Liver (tissue), 9 donors: Measurements from ENCODE around the gene THAP3. TPM values are rescaled to one million over a fixed set of nuclear protein-coding genes. Genes with fewer than 3 reads are reported as not detected.

ENCODE experiments used
- DNase-seq: peaks from one replicate; pipeline ENCODE4 v3.0.0-alpha.2; 2017; ENCODE audit warnings: low spot score
- H3K27ac ChIP-seq, 2 donors: one replicate each; pipeline ENCODE4 v1.7.0; 2013; ENCODE audit warnings: inconsistent platforms in 2 of 2, low read length in 2 of 2, control low read depth in 1 of 2, low read depth in 1 of 2, mild to moderate bottlenecking in 1 of 2
- H3K27me3 ChIP-seq, 4 donors: one replicate each; pipeline versions ENCODE4 v1.6.1 to v1.7.0; 2013; ENCODE audit warnings: low read length in 3 of 4, inconsistent platforms in 1 of 4, mild to moderate bottlenecking in 1 of 4, moderate library complexity in 1 of 4; ENCODE audit not compliant: control insufficient read depth in 4 of 4, insufficient read depth in 4 of 4
- H3K36me3 ChIP-seq, 4 donors: one replicate each; pipeline versions ENCODE4 v1.6.1 to v1.7.0; 2013; ENCODE audit warnings: low read length in 3 of 4, mild to moderate bottlenecking in 3 of 4, low read depth in 1 of 4, moderate library complexity in 1 of 4; ENCODE audit not compliant: control insufficient read depth in 4 of 4, insufficient read depth in 3 of 4
- H3K4me1 ChIP-seq, 4 donors: one replicate each; pipeline versions ENCODE4 v1.6.1 to v1.7.0; 2013; ENCODE audit warnings: low read length in 3 of 4, mild to moderate bottlenecking in 3 of 4, moderate library complexity in 1 of 4; ENCODE audit not compliant: control insufficient read depth in 4 of 4, insufficient read depth in 4 of 4
- H3K4me3 ChIP-seq, 3 donors: one replicate each; pipeline versions ENCODE4 v1.6.1 to v1.7.0; 2013; ENCODE audit warnings: low read length in 3 of 3, control low read depth in 1 of 3, low read depth in 1 of 3, mild to moderate bottlenecking in 1 of 3
- H3K9ac ChIP-seq, 2 donors: one replicate each; pipeline ENCODE4 v1.7.0; 2013; ENCODE audit warnings: low read length in 2 of 2, mild to moderate bottlenecking in 2 of 2, moderate library complexity in 2 of 2, control low read depth in 1 of 2, low read depth in 1 of 2
- H3K9me3 ChIP-seq, 4 donors: one replicate each; pipeline versions ENCODE4 v1.6.1 to v1.7.0; 2013; ENCODE audit warnings: low read length in 3 of 4; ENCODE audit not compliant: control insufficient read depth in 4 of 4
- EGR1 ChIP-seq, 2 donors: IDR thresholded peaks; 2 replicates each; pipeline ENCODE4 v1.6.1; 2016 to 2018; ENCODE audit warnings: antibody characterized with exemption in 2 of 2, low read depth in 2 of 2
- FOXA1 ChIP-seq: IDR thresholded peaks from 2 replicates; pipeline ENCODE4 v1.6.1; 2016; ENCODE audit warnings: antibody characterized with exemption
- FOXA2 ChIP-seq: IDR thresholded peaks from 2 replicates; pipeline ENCODE4 v1.6.1; 2016; ENCODE audit warnings: antibody characterized with exemption
- HNF4A ChIP-seq, 2 donors: conservative IDR thresholded peaks; 2 replicates each; pipeline ENCODE4 v1.6.1; 2016; ENCODE audit warnings: antibody characterized with exemption in 2 of 2, mild to moderate bottlenecking in 2 of 2
- HNF4G ChIP-seq: IDR thresholded peaks from 2 replicates; pipeline ENCODE4 v1.6.1; 2016; ENCODE audit warnings: antibody characterized with exemption
- MAX ChIP-seq: IDR thresholded peaks from 2 replicates; pipeline ENCODE4 v1.6.1; 2016; ENCODE audit warnings: antibody characterized with exemption
- NR2F2 ChIP-seq: IDR thresholded peaks from 2 replicates; pipeline ENCODE4 v1.6.1; 2016; ENCODE audit warnings: antibody characterized with exemption
- RAD21 ChIP-seq, 2 donors: IDR thresholded peaks; 2 replicates each; pipeline ENCODE4 v1.6.1; 2016; ENCODE audit warnings: antibody characterized with exemption in 2 of 2, mild to moderate bottlenecking in 2 of 2
- REST ChIP-seq: IDR thresholded peaks from 2 replicates; pipeline ENCODE4 v1.6.1; 2016; ENCODE audit warnings: antibody characterized with exemption, mild to moderate bottlenecking
- RXRA ChIP-seq, 2 donors: IDR thresholded peaks; 2 replicates each; pipeline ENCODE4 v1.6.1; 2017 to 2018; ENCODE audit warnings: antibody characterized with exemption in 2 of 2, mild to moderate bottlenecking in 1 of 2
- SP1 ChIP-seq: IDR thresholded peaks from 2 replicates; pipeline ENCODE4 v1.6.1; 2018; ENCODE audit warnings: antibody characterized with exemption, mild to moderate bottlenecking
- WGBS: extraction: QIAGEN DNeasy Blood & Tissue Kit; methylation state at CpG from one replicate; pipeline ENCODE4 v1.1.7; 2013; 5-methylcytosine and 5-hydroxymethylcytosine counted together
- polyA plus RNA-seq, 2 donors: library from polyadenylated mRNA; stranded (reverse) in 1 of 2; unstranded in 1 of 2; fragments of 200-250 nt in 1 of 2; fragments of >200 nt in 1 of 2; fragmentation: Nextera tagmentation in 1 of 2; extraction: Ambion mirVana in 1 of 2; gene quantifications; one replicate each; pipeline versions ENCODE4 v1.2.1 to v1.2.3, GENCODE V29; 2013 to 2015
- total RNA-seq, 2 donors: library from RNA; depleted of rRNA; stranded (reverse); fragments of >200 nt; gene quantifications; one replicate each; pipeline ENCODE4 v1.2.3, GENCODE V29; 2014
- TF ChIP-seq, protein P1 (sequence below): IDR thresholded peaks from 2 replicates; pipeline ENCODE4 v1.6.1; 2016; ENCODE audit warnings: antibody characterized with exemption
- TF ChIP-seq, protein P2 (sequence below): fragments of 150-350 bp; IDR thresholded peaks from 2 replicates; pipeline ENCODE4 v1.5.1; 2017; ENCODE audit warnings: improper control_type of control experiment, low read depth, low read length; ENCODE audit not compliant: missing input control
- donor health status: healthy.
- donor health status: healthy.
- donor health status: healthy.
- donor health status: healthy.
- donor health status: healthy.

Gene THAP3
- total and polyA plus RNA-seq, 4 donors: 7.2 to 10.2 (median 8.6) TPM

- Histone ChIP-seq H3K9me3 (no peaks in the 10 kb centered on the region), H3K27me3 (no peaks in the 10 kb centered on the region), H3K36me3 (peaks cover 0 to 30% (median 15%) of the 10 kb centered on the region in 4 donors), H3K27ac (no peak overlapping the region), H3K4me3 (no peak overlapping the region), H3K4me1 (peaks cover under 1 to 34% (median 22%) of the 10 kb centered on the region in 4 donors), H3K9ac (no peak overlapping the region)
- no peak for TF ChIP-seq FOXA2
- TF ChIP-seq HNF4G: no peak
- WGBS: 94% methylated on average over 21 of the region's 21 CpGs
- DNase-seq: no peak
Measured at GRCh38 chr1:6627841-6628545, 3.3 kb downstream of the THAP3 start.

GRCh38 chr1:6628971-6629479, 4.4 kb downstream of the THAP3 start:
- Histone ChIP-seq H3K4me1 (peaks cover 0 to 24% (median 14%) of the 10 kb centered on the region in 4 donors), H3K27ac (no peak overlapping the region), H3K27me3 (no peaks in the 10 kb centered on the region), H3K9me3 (no peaks in the 10 kb centered on the region), H3K4me3 (no peak overlapping the region), H3K9ac (no peak overlapping the region), H3K36me3 (peaks cover 0 to 41% (median 21%) of the 10 kb centered on the region in 4 donors)
- WGBS: 93% methylated on average over 12 of the region's 12 CpGs
- no peak for DNase-seq
- TF ChIP-seq SP1 (no peak), MAX (no peak), RAD21 (IDR thresholded peaks at IDR 0.05) (no peak), NR2F2 (no peak), HNF4G (no peak), HNF4A (conservative IDR thresholded peaks at IDR 0.05) (no peak), RXRA (IDR thresholded peaks at IDR 0.05) (no peak), FOXA2 (no peak)
- TF ChIP-seq, protein P1, sequence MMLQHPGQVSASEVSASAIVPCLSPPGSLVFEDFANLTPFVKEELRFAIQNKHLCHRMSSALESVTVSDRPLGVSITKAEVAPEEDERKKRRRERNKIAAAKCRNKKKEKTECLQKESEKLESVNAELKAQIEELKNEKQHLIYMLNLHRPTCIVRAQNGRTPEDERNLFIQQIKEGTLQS: no peak

GRCh38 chr1:6630027-6630426, 5.4 kb downstream of the THAP3 start:
- 93% methylated on average over 8 of the region's 8 CpGs for WGBS

More at GRCh38 chr1:6630027-6630426, 5.4 kb downstream of the THAP3 start:
- Histone ChIP-seq H3K4me3 (no peak overlapping the region), H3K27me3 (no peaks in the 10 kb centered on the region), H3K36me3 (peaks cover 6 to 44% (median 24%) of the 10 kb centered on the region in 4 donors), H3K4me1 (peaks cover 0 to 15% (median 9%) of the 10 kb centered on the region in 4 donors), H3K9me3 (no peaks in the 10 kb centered on the region), H3K9ac (no peak overlapping the region), H3K27ac (no peak overlapping the region)
- TF ChIP-seq MAX (no peak), FOXA1 (no peak), RXRA (IDR thresholded peaks at IDR 0.05) (no peak), EGR1 (IDR thresholded peaks at IDR 0.05; ENCODE audit: low read depth in 2 of 2) (no peak), REST (no peak)
- TF ChIP-seq, protein P2, sequence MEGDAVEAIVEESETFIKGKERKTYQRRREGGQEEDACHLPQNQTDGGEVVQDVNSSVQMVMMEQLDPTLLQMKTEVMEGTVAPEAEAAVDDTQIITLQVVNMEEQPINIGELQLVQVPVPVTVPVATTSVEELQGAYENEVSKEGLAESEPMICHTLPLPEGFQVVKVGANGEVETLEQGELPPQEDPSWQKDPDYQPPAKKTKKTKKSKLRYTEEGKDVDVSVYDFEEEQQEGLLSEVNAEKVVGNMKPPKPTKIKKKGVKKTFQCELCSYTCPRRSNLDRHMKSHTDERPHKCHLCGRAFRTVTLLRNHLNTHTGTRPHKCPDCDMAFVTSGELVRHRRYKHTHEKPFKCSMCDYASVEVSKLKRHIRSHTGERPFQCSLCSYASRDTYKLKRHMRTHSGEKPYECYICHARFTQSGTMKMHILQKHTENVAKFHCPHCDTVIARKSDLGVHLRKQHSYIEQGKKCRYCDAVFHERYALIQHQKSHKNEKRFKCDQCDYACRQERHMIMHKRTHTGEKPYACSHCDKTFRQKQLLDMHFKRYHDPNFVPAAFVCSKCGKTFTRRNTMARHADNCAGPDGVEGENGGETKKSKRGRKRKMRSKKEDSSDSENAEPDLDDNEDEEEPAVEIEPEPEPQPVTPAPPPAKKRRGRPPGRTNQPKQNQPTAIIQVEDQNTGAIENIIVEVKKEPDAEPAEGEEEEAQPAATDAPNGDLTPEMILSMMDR: no peak
- no peak for DNase-seq
